RWPE2 (cell line): ENCODE data around the gene SCLT1.

ENCODE experiments used
- ATAC-seq: fragments of 200-7000 bp; cut with Tn5 transposase; 3 replicates; pipeline ENCODE4 v1.9.1; 2021; ENCODE audit warnings: low read depth
- DNase-seq: peaks from one replicate; pipeline ENCODE4 v3.0.0-alpha.2; 2020; ENCODE audit warnings: low spot score
- H3K27ac ChIP-seq: fragments of 450-650 bp; 2 replicates; pipeline ENCODE4 v1.5.1; 2017; ENCODE audit warnings: mild to moderate bottlenecking; ENCODE audit not compliant: poor library complexity, severe bottlenecking
- H3K27me3 ChIP-seq: fragments of 250-450 bp; sonication (Bioruptor Pico); 2 replicates; pipeline ENCODE4 v1.5.1; 2021; ENCODE audit warnings: mild to moderate bottlenecking, moderate library complexity; ENCODE audit not compliant: insufficient read depth, poor library complexity, severe bottlenecking
- H3K36me3 ChIP-seq: fragments of 250-450 bp; sonication (Bioruptor Pico); 2 replicates; pipeline ENCODE4 v1.5.1; 2020; ENCODE audit warnings: low read depth, mild to moderate bottlenecking, moderate library complexity
- H3K4me1 ChIP-seq: fragments of 250-450 bp; sonication (Bioruptor Pico); 2 replicates; pipeline ENCODE4 v1.5.1; 2021; ENCODE audit warnings: mild to moderate bottlenecking, moderate library complexity; ENCODE audit not compliant: insufficient read depth, poor library complexity, severe bottlenecking
- H3K4me3 ChIP-seq: fragments of 250-450 bp; sonication (Bioruptor Pico); 2 replicates; pipeline ENCODE4 v1.5.1; 2021; ENCODE audit warnings: mild to moderate bottlenecking, moderate library complexity; ENCODE audit not compliant: severe bottlenecking
- H3K9me3 ChIP-seq: fragments of 250-450 bp; sonication (Bioruptor Pico); 2 replicates; pipeline ENCODE4 v1.5.1; 2021; ENCODE audit warnings: mild to moderate bottlenecking, moderate library complexity; ENCODE audit not compliant: severe bottlenecking
- CTCF ChIP-seq: fragments of 450-650 bp; IDR thresholded peaks from one replicate; pipeline ENCODE4 v1.5.1; 2017; ENCODE audit warnings: mild to moderate bottlenecking, moderate library complexity; ENCODE audit not compliant: poor library complexity, severe bottlenecking

SCLT1 gene

GRCh38 chr4:129040471-129040870 lies 52.9 kb downstream of the SCLT1 start:
- no peak for TF ChIP-seq CTCF
- no peak for ATAC-seq
- DNase-seq, result no peak
- H3K27ac ChIP-seq, result no peak overlapping the region
- H3K4me3 ChIP-seq, result no peak overlapping the region
- H3K36me3 ChIP-seq, result peaks cover 6% of the 10 kb centered on the region
- no peaks in the 10 kb centered on the region for H3K27me3 ChIP-seq
- H3K9me3 ChIP-seq, result no peaks in the 10 kb centered on the region
- H3K4me1 ChIP-seq, result no peaks in the 10 kb centered on the region

GRCh38 chr4:129037093-129037492 lies 56.2 kb downstream of the SCLT1 start:
- no peak for TF ChIP-seq CTCF
- Histone ChIP-seq H3K27me3 (no peaks in the 10 kb centered on the region), H3K4me3 (no peak overlapping the region), H3K36me3 (peaks cover 6% of the 10 kb centered on the region), H3K27ac (no peak overlapping the region), H3K4me1 (no peaks in the 10 kb centered on the region), H3K9me3 (no peaks in the 10 kb centered on the region)
- DNase-seq, result no peak
- no peak for ATAC-seq

- ATAC-seq (no peak), DNase-seq (no peak)
Measured at GRCh38 chr4:129014566-129015509, 78.5 kb downstream of the SCLT1 start.

GRCh38 chr4:129008096-129008495 lies 85.2 kb downstream of the SCLT1 start:
- H3K4me3 ChIP-seq, result no peak overlapping the region
- no peaks in the 10 kb centered on the region for H3K36me3 ChIP-seq
- peaks cover 3% of the 10 kb centered on the region for H3K9me3 ChIP-seq
- no peak for DNase-seq
- no peaks in the 10 kb centered on the region for H3K4me1 ChIP-seq
- ATAC-seq, result no peak
- H3K27ac ChIP-seq, result no peak overlapping the region
- no peaks in the 10 kb centered on the region for H3K27me3 ChIP-seq
- no peak for TF ChIP-seq CTCF

More at GRCh38 chr4:129014566-129015509, 78.5 kb downstream of the SCLT1 start:
- Histone ChIP-seq H3K36me3 (no peaks in the 10 kb centered on the region), H3K27ac (no peak overlapping the region), H3K27me3 (no peaks in the 10 kb centered on the region), H3K4me1 (no peaks in the 10 kb centered on the region), H3K9me3 (peaks cover 3% of the 10 kb centered on the region), H3K4me3 (no peak overlapping the region)
- no peak for TF ChIP-seq CTCF

GRCh38 chr4:128986908-128987307 lies 106.4 kb downstream of the SCLT1 start:
- DNase-seq, result no peak
- no peaks in the 10 kb centered on the region for H3K4me1 ChIP-seq
- no peak for ATAC-seq
- TF ChIP-seq CTCF, result no peak
- H3K4me3 ChIP-seq, result no peak overlapping the region
- no peak overlapping the region for H3K27ac ChIP-seq
- no peaks in the 10 kb centered on the region for H3K9me3 ChIP-seq
- H3K36me3 ChIP-seq, result 0 out of 2 replicates have a peak, but pooled peaks cover 9% of the 10 kb centered on the region
- H3K27me3 ChIP-seq, result no peaks in the 10 kb centered on the region
